ENCODE results near the gene PRADC1. TPM values are rescaled to one million over a fixed set of nuclear protein-coding genes. Genes with fewer than 3 reads are reported as not detected.

PRADC1 gene
- total RNA-seq, 1 donor from 2014 or later: 19.1 TPM

DNA sequence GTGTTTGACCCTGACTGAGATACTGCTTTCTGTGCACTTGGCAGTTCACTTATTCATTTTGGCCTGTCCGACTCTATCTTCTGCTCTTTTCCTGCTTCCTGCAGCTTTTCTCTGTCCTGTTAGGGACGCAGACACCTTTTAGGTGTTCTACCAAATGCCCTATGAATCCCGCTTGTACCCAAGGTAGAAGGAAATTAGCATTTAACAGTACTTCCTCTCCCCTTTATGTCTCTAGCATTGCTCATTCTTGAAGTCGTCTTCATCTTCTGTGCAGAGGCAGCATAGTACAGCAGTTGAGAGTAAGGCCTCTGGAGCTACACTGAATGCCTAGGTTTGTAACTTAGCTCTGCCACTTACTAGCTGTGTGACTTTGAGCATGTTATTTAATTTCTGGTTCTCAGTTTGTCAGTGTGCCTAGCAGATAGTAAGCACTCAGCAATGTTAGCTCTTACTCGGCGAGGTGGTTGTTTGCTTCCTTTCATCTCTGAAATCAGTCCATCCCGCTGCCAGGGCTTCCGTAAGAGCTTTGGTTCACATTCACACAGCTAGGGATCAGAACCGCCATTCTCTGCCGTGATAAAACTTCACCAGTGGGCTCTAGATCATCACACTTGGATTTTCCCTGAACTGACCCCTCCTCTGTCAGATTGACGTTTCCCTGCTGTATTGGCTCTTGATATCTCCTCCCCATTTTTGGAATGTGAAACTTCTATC lies 2.4 kb upstream of the PRADC1 start:
- no peak for DNase-seq (ENCODE audit: low spot score)

DNA sequence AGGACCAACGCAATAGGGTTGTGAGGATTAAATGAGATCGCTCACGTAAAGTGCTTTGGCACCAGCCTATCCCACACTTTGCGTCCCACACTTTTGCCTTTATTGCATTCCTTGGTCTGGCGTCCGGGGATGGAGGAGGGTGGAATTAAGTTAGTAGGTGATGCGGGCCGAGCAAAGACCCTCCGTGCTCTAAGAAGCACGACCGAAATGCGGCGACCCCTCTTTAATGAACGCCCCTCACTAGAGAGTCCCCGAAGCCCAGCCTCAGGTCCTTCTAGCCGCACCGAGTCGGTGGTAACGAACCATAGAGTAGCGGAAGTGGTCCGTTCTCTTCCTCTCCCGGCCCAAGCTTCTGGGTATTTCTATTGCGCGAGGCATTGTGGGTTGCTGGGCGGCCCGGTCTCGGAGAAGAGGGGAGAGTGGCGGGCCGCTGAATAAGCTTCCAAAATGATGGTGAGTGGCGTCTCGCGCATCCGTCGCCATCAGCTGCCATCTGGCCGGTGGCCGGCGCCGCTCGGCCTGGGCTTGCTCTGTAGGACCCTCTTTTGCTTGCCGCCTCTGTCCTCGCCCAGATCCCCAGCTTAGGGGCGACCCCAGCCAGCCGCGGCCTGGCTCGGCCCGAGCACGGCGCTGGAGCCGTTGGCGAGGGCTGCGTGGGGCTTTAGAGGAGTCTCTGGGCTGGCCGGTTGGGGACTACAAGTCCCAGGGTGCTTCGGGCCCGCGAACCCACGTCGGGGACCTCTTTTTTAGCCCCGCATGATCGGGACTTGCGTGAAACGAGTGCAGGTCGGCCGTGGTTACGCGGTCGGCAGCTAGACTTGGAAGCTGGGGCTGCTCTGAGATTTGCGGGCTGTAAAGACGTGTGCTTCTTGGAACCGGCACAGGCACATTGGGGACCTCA lies 1.1 kb upstream of the PRADC1 start, which contains the start of gene CCT7:
TSS of gene CCT7 (plus strand) at position 377 of the 901 bp plus-strand sequence. CDS start at position 448, 71 bp downstream.
- peak; percentile 90 for DNase-seq (ENCODE audit: low spot score)

DNA sequence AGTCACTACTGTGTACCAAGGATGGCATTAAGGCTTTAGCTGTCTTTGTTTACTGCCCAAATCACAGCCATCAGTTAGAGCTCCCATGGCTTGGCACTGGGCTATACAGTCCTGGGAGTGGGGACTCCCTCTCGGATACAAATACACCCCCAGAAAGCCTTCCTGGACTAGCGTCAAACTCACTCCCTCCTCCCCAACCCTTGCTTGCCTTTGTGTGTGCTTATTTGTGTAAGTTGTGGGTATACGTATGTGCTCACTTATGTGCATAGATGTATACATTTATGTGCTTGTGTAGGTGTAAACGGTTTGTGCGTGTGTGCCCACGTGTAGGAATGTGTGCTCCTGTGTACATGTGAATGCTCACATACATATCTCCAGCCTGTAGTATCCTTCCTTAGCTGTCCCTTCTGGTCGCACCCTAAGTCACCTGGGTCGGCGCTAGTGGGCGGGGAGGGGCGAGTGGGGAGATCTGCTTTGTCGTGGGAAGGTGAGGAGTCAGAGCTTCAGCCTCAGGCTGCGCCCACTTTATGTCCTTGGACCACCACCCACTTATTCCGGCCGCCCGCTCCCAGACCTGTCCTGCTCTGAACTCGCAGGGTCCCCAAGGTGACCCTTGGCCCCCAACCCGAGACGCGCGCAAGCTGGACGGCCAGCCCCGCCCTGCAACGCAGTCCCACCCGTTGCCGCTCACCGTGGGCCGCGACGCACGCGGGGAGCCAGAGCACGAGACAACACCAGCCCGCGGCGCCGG lies 461 bp downstream of the PRADC1 start:
- DNase-seq (ENCODE audit: low spot score): peak; percentile 48

DNA sequence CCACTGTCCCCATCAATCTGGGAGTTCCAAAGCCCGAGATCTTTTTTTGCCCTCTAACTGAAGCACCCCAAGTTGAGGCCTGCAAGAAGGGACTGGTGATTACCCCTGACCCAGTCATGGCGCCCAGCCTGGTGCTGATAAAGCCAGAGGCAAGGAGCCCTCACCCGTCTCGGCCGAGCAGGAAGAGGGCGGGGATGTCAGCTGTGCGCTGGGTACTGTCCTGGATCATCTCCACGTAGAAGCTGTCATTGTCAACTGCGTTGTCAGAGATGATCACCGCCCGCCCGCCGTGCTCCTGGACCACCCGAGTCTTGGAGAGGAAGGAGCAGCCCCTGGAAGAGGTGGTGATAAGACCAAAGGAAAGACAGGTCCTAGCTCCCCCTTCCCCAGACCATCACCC lies 4.4 kb downstream of the PRADC1 start:
- DNase-seq (ENCODE audit: low spot score): no peak

DNA sequence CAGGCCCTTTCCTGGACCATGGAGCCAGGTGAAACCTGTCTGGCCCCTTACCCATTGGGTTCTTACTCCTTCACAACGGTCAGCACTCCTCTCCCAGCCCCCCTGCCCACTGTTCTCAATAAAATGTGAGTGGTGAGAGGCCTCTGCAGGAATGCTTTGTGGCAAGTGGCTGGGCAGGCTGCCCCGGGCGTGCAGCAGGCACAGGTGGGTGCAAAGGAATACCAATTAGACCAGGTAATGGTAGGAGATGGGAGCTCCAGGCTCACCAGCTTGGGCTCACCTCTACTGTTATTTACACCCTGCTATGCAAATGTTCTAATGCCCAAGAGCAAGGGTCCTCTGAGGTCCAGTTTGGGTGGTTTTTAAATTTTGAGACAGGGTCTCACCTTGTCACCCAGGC lies 6.0 kb downstream of the PRADC1 start:
- DNase-seq (ENCODE audit: low spot score): no peak

DNA sequence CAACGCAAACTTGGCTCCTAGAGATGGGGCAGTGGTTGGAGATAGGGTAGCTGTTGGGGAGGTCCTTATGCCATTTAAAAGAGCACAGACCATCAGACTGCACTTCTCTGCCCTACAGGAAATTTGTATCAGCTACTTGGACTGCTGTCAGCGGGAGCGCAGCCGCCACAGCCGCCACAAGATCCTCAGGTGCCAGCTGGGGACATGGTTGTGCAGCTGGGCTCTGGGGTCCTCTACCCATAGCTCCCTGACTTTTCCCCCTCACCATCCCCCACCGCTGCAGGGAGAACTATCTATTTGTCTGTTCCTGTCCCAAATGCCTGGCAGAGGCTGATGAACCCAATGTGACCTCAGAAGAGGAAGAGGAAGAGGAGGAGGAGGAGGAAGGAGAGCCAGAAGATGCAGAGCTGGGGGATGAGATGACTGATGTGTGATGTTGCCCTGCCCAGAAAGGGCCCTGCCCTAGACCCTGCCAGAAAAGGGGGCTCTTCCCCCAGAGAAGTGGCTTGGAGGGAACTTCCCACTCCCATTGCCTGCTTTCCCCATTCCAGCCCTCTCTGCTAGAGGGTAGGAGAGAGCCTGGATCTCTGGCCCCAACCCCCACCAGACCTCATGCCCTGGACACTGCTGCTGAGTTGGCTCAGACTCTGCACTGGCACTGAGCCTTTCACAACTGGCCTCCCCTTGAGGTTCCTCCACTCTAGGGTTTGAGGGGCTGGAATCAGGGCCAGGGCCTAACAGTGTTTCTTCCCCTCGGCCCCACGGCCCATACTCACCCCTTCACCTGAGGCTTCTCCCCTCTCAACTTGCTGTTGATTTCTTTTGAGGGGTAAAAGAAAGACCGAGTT lies 7.3 kb downstream of the PRADC1 start:
- no peak for DNase-seq (ENCODE audit: low spot score)

DNA sequence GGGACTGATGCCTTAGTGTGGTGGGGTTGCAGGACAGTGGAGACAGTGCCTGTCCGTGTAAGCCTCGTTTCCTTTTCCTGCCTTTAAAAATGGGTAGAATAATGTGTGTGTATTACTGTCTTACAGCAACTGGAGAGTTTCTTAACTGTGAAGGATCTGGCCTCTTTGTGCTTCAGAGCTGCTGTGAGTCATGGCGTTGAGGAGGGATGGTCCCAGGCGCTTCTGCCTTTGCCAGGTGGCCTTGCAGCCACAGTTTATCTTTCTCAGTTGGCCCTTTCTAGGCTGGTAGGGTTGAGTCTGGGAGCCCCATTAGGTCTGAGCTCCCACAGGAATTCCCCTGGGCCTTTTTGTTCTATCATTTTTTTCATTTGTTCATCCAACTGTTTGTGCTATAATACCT lies 9.2 kb downstream of the PRADC1 start:
- DNase-seq (ENCODE audit: low spot score): no peak

DNA sequence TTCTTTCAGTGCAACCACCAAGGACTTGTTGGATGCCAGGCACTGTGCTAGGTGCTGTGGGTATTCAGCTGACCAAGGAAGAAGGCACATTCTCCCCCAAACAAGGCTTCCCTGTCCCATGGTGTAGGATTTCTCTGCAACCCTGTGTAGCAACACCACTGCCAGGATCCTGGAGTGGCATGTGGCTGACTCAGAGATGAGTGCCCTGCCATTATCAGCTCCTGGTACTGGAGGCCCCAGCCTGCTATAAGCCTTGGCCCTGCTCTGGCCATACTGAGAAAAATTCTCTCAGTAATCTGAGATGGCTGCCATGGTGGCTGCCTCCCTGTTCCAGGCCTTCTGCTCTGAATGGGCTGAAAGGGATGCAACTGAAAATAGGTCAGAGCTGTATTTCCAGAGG lies 14.7 kb downstream of the PRADC1 start:
- no peak for DNase-seq (ENCODE audit: low spot score)

DNA sequence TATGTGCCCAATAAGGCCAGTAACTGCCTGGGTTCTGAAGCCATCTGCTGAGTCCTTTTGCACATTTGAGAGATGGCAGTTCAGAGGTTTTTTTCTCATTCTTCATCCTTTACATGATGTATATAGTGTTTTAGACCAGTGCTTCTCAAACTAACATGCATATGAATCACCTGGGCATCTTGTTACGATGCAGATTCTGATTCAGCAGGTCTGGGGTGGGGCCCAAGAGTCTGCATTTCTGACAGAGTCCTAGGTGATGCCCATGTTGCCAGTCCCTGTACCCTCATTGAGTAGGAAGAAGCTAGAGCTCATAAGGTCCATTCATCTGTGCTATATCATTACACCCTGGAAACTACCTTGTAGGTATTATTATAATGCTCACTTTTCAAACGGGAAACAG lies 15.2 kb downstream of the PRADC1 start:
- DNase-seq (ENCODE audit: low spot score): no peak

DNA sequence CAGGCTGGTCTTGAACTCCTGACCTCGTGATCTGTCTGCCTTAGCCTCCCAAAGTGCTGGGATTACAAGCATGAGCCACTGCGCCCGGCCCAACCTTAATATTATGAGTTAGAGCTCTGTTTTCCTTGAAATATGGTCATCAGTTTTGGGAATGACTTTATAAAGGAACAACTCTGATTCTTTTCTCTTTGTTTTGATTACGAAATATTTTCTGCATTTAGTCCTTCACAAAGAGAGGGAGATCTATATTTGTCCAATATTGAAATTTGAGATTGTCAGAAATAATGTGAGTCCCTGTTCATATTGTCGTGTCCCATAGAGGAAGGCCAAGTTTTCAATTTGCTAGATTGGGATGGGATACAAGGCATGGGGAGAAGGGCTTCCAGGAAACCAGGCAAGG lies 15.9 kb downstream of the PRADC1 start:
- DNase-seq (ENCODE audit: low spot score): no peak

DNA sequence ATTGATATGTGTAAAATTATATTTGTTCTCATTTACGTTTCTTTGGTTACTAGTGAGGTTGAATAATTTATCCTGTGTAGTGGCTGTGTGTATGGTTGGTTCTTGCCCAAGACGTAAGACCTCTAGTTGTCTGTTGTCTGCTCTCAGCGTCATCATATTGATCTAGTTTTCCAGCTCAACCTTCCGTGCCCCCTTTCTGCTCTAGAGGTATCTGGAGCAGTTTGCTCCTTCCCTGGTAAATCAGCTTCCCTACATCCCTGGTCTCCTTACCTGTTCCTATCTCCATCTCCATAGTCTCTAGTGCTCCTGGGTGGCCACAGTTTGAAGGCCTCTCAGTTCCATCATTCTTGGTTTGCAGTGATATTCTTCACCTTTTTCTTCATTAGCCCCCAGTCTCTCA lies 17.8 kb downstream of the PRADC1 start:
- no peak for DNase-seq (ENCODE audit: low spot score)

DNA sequence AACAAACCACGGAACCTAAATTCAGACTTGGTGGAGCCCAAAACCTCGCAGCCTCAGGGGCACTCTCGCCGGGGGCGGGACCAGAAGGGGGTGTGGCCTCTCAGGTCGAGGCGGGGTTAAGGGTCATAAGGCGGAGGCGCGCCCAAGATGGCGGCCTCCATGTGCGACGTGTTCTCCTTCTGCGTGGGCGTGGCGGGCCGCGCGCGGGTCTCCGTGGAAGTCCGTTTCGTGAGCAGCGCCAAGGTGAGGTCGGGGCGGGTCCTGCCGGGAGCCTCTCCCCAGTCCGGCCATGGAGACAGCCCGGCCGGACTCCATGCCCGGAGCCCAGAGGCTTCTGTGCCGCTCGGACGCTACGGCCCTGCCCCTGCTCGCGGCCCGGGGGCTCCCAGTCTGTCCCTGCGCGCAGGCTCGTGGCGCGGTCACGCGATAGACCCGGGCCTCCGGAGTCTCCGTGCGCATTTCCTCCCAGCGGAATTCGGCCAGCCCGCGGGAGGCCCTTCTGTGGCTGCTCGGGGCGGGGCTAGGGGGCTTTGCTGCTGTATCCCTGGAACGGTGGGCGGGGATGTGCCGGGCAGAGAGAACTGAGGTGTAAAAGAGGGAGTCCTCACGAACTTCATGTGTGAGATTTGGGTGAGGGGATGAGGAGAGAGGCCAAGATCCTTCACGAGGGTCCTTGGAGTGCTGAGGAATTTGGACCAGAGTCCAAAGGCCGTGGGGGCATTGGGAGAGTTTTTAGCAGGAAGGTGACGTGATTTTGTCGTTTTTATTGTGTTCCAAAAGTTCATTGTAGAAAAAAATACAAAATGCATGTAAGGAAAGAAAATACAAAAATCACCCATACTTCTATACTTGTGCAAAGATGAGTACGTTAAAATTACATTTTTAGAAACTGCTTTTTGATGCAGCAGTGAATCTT lies 18.7 kb downstream of the PRADC1 start, which contains the start of gene SMYD5:
TSS of gene SMYD5 (plus strand) at position 126 of the 916 bp plus-strand sequence. CDS start at position 148, 22 bp downstream.
- DNase-seq (ENCODE audit: low spot score): peak; percentile 90

DNA sequence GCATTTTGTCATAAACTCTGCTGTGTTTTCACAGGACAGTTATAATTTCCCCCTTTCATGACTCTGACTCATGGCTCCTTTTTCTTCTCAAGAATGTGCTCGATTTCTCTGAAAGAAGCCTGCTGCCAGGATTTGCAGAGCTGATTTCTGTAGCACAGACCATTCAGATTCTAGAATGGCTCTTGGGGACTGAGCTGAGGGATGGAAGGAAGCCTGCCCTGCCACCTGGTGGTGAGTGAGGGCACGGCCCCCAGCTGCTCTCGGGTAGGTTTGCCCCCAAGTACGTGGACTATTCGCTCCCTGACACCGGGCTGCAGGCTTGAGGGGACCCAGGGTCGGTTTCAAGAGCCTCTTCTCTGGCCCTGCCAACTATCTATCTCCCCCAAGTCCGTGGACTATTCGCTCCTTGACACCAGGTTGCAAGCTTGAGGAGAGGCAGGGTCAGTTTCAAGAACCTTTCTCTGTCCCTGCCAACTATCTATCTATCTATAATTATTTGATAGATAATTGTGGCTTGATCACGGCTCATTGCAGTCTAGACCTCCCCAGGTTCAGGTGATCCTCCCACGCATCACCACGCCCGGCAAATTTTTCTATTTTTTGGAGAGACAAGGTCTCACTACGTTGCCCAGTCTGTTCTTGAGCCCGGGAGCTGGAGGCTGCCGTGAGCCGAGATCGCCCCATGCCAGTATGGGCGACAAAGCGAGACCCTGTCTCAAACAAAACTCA lies 20.4 kb downstream of the PRADC1 start:
- DNase-seq (ENCODE audit: low spot score): peak; percentile 65

DNA sequence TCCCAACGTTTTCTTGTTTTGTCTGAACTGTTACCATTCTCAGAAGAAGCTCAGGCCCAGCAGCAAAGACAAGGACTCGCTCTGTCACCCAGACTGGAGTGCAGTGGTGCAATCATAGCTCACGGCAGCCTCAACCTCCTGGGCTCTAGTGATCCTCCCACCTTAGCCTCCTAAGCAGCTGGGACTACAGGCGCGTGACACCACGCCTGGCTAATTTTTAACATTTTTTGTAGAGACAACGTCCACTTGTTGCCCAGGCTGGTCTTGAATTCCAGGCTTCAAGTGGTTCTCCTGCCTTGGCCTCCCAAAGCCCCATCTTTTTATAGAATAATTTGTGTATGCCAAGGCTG lies 21.0 kb downstream of the PRADC1 start:
- DNase-seq (ENCODE audit: low spot score): no peak

DNA sequence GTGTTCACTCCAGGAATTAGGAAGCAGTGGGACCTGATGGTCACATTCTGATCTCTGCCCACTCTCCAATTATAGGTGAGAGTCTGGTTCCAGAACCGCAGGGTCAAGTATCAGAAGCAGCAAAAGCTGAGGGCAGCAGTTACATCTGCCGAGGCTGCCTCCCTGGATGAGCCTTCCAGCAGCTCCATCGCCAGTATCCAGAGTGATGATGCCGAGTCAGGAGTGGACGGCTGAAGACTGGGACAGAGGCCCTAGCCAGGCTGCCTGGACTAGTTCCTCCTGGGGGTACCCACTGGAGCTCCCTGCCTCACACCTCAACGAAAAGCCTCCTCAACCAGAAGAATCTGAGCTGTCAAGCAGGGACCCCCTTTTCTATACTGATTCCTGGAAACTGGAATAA lies 22.3 kb downstream of the PRADC1 start:
- no peak for DNase-seq (ENCODE audit: low spot score)

DNA sequence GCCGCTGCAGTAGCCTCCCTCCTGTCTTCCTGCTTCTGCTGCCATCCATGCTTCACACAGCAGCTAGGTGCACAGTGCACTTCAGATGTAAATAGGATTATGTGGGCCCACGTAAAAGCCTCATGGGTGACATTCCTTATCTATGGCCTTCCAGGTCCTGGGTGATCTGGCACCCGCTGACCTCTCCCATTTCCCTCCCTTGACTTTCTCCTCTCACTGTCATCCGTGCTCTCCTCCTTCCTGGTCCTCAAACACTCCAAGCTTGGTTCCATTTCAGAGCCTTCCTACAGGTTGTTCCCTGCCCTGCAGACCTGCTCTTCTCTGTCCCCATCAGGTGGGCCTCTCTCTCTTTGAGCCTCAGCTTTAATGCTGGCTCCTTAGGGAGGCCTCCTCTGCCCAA lies 23.0 kb downstream of the PRADC1 start:
- DNase-seq (ENCODE audit: low spot score): no peak

DNA sequence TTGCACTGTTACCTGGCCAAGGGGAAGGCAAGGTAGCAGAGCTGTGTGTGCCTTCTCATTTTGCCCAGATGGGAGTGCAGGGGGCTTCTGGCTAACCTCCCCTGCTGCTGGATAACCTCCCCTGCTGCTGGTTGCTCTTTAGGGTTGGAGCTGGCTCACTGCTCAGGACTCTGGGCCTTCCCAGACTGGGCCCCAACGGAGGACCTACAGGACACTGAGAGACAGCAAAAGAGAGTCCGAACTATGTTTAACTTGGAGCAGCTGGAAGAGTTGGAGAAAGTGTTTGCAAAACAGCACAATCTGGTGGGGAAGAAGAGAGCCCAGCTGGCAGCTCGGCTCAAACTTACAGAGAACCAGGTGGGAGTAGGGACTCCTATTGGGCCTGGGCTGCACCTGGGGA lies 24.8 kb downstream of the PRADC1 start:
- DNase-seq (ENCODE audit: low spot score): no peak

DNA sequence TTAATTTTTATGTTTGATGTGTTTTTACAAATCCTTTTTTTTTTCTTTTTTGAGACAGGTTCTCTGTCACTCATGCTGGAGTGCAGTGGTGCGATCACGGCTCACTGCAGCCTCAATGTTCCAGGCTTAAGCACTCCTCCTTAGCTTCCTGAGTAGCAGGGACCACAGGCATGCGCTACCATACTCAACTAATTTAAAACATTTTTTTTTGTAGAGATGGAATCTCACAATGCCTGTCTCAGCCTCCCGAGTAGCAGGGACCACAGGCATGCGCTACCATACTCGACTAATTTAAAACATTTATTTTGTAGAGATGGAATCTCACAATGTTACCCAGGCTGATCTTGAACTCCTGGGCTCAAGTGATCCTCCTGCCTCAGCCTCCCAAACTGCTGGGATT lies 27.4 kb downstream of the PRADC1 start:
- no peak for DNase-seq (ENCODE audit: low spot score)

DNA sequence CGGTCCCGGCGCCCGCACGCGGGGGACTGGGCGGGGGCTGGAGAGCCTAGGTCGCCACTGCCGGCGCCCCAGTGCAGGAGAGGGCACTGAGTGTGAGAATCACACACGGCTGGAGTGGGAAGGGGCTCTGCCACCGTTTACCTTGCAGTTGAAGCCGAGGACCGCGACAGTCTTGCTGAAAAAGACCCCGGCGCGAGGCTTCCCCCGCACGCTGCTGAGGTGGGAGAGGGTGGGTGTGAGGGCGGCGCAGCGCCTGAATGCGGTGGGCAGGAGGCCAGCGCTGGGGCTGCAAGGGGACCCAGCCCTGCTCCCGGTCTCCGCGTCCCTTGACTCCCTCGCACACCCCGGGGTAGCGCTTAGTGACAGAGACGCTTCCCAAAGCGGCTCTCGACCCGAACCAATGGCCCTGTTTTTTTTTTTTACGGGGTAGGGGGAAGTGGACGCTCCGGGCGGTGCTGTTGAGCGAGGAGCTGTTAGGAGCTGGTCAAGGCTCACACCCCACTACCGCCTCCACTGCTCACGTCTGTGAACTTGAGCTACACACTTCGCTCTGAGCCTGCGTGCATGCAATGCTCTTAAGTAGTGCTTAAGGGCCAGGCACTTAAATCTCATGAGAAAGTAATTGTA lies 29.9 kb downstream of the PRADC1 start:
- DNase-seq (ENCODE audit: low spot score): no peak

All from ureter (tissue), 1 donor.